ENCODE data around the gene PROSER3.

Gene PROSER3

GRCh38 chr19:35805526-35806102, 47.6 kb downstream of the PROSER3 start:
- Histone ChIP-seq H3K9ac (no peak overlapping the region), H2AFZ (no peak overlapping the region), H3K4me1 (no peaks in the 10 kb centered on the region), H3K9me3 (ENCODE audit: control insufficient read depth, low read length) (no peaks in the 10 kb centered on the region), H3K79me2 (no peaks in the 10 kb centered on the region), H3K36me3 (ENCODE audit: control insufficient read depth, insufficient read depth, low read length) (no peaks in the 10 kb centered on the region), H3K4me3 (ENCODE audit: low read depth, low read length) (no peak overlapping the region), H3K27me3 (ENCODE audit: control insufficient read depth, insufficient read depth, low read length) (no peaks in the 10 kb centered on the region), H3K27ac (no peak overlapping the region), H3K4me2 (ENCODE audit: low read length) (no peak overlapping the region)
- no peak for TF ChIP-seq CTCF (IDR thresholded peaks at IDR 0.05)

- TF ChIP-seq CTCF (IDR thresholded peaks at IDR 0.05): no peak
- Histone ChIP-seq H2AFZ (no peak overlapping the region), H3K4me3 (ENCODE audit: low read depth, low read length) (no peak overlapping the region), H3K9me3 (ENCODE audit: control insufficient read depth, low read length) (no peaks in the 10 kb centered on the region), H3K27ac (no peak overlapping the region), H3K4me2 (ENCODE audit: low read length) (no peak overlapping the region), H3K79me2 (no peaks in the 10 kb centered on the region), H3K36me3 (ENCODE audit: control insufficient read depth, insufficient read depth, low read length) (no peaks in the 10 kb centered on the region), H3K9ac (no peak overlapping the region), H3K4me1 (no peaks in the 10 kb centered on the region), H3K27me3 (ENCODE audit: control insufficient read depth, insufficient read depth, low read length) (no peaks in the 10 kb centered on the region)
Observed at GRCh38 chr19:35806597-35806996, 48.6 kb downstream of the PROSER3 start.

GRCh38 chr19:35807633-35808032, 49.7 kb downstream of the PROSER3 start:
- no peaks in the 10 kb centered on the region for H3K36me3 ChIP-seq (ENCODE audit: control insufficient read depth, insufficient read depth, low read length)
- H3K79me2 ChIP-seq: no peaks in the 10 kb centered on the region
- H2AFZ ChIP-seq: no peak overlapping the region
- H3K4me1 ChIP-seq: no peaks in the 10 kb centered on the region
- no peak overlapping the region for H3K4me3 ChIP-seq (ENCODE audit: low read depth, low read length)
- no peak overlapping the region for H3K27ac ChIP-seq
- no peak for TF ChIP-seq CTCF (IDR thresholded peaks at IDR 0.05)
- no peaks in the 10 kb centered on the region for H3K27me3 ChIP-seq (ENCODE audit: control insufficient read depth, insufficient read depth, low read length)
- H3K9me3 ChIP-seq (ENCODE audit: control insufficient read depth, low read length): no peaks in the 10 kb centered on the region
- no peak overlapping the region for H3K4me2 ChIP-seq (ENCODE audit: low read length)
- no peak overlapping the region for H3K9ac ChIP-seq

GRCh38 chr19:35811317-35812219, 53.6 kb downstream of the PROSER3 start:
- H3K9ac ChIP-seq: no peak overlapping the region
- H3K27me3 ChIP-seq (ENCODE audit: control insufficient read depth, insufficient read depth, low read length): no peaks in the 10 kb centered on the region
- H3K79me2 ChIP-seq: no peaks in the 10 kb centered on the region
- H3K27ac ChIP-seq: no peak overlapping the region
- TF ChIP-seq CTCF (IDR thresholded peaks at IDR 0.05): no peak
- H3K36me3 ChIP-seq (ENCODE audit: control insufficient read depth, insufficient read depth, low read length): no peaks in the 10 kb centered on the region
- no peaks in the 10 kb centered on the region for H3K9me3 ChIP-seq (ENCODE audit: control insufficient read depth, low read length)
- no peak overlapping the region for H3K4me3 ChIP-seq (ENCODE audit: low read depth, low read length)
- no peak overlapping the region for H3K4me2 ChIP-seq (ENCODE audit: low read length)
- no peak overlapping the region for H2AFZ ChIP-seq
- no peaks in the 10 kb centered on the region for H3K4me1 ChIP-seq
